MM.1S (cell line): ENCODE results near the gene C16orf87.

Experiments used
- EZH2 ChIP-seq: fragments of 300-600 bp; sonication (generic); optimal IDR thresholded peaks from 2 replicates; pipeline ENCODE3; 2017; ENCODE audit warnings: low read depth, mild to moderate bottlenecking, antibody characterized with exemption, low read length, mixed read lengths
- EZH2phosphoT487 ChIP-seq: fragments of 300-600 bp; sonication (generic); IDR thresholded peaks from 2 replicates; pipeline ENCODE4 v1.6.1; 2018; ENCODE audit warnings: antibody characterized with exemption, low read length
- TF ChIP-seq, protein P1 (sequence below): fragments of 300-600 bp; sonication (generic); IDR thresholded peaks from 2 replicates; pipeline ENCODE4 v1.5.1; 2016; ENCODE audit warnings: antibody characterized with exemption, low read length, mixed read lengths

DNA sequence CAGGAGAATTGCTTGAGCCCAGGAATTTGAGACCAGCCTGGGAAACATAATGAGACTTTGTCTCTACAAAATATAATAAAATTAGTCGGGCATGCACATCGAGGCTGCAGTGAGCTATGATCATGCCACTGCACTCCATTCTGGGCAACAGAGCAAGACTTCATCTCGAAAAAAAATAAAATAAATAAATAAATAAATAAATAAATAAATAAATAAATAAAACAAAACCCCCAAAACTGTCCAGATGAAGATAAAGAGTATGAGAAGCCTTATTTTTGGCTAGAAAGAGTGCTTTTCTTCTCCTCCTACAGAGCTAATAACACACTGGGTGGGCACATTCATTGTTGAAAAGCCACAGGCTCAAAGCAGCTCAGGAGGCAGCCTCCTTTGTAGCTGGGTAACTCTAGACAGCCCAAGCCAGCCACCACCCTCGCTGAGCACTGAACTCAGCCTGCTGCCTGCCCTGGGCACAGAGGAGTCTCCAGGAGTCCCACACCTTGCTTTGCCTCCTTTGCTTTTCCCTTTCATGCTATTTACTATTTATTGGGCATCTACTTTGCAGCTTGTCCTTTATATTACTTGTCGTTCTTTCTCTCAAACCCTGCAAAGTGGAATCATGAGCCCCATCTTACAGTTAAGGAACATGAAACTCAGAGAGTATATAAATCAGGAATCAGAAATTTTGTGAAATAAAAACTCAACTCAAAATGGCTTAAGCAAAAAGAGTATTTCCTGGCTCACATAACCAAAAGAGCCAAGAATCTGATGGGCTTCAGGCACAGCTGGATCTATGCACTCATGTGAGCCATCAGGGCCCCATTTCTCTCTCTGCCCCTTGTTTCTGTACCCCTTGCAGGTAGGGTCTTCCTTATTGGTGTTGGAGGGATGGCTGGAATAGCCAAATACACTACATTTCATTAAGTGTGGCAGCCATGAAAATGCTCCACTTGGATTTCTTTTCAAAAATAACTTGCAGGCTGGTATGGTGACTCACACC, 18.1 kb upstream of the C16orf87 start:
- TF ChIP-seq, protein P1, sequence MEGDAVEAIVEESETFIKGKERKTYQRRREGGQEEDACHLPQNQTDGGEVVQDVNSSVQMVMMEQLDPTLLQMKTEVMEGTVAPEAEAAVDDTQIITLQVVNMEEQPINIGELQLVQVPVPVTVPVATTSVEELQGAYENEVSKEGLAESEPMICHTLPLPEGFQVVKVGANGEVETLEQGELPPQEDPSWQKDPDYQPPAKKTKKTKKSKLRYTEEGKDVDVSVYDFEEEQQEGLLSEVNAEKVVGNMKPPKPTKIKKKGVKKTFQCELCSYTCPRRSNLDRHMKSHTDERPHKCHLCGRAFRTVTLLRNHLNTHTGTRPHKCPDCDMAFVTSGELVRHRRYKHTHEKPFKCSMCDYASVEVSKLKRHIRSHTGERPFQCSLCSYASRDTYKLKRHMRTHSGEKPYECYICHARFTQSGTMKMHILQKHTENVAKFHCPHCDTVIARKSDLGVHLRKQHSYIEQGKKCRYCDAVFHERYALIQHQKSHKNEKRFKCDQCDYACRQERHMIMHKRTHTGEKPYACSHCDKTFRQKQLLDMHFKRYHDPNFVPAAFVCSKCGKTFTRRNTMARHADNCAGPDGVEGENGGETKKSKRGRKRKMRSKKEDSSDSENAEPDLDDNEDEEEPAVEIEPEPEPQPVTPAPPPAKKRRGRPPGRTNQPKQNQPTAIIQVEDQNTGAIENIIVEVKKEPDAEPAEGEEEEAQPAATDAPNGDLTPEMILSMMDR: no peak
- TF ChIP-seq EZH2: no peak
- no peak for TF ChIP-seq EZH2phosphoT487
